ENCODE results near the gene CENPT.

Gene CENPT

GRCh38 chr16:67880584-67880983, 33.1 kb upstream of the CENPT start:
- no peaks in the 10 kb centered on the region for H3K9me3 Mint-ChIP-seq
- H3K27me3 Mint-ChIP-seq: no peaks in the 10 kb centered on the region
- H3K4me1 Mint-ChIP-seq: peaks cover 7% of the 10 kb centered on the region
- no peak overlapping the region for H3K27ac Mint-ChIP-seq
- no peak overlapping the region for H3K4me3 Mint-ChIP-seq
- peaks cover 4% of the 10 kb centered on the region for H3K36me3 Mint-ChIP-seq

- Mint-ChIP-seq H3K9me3 (no peaks in the 10 kb centered on the region), H3K27ac (peak overlapping the region; percentile 46), H3K36me3 (peaks cover 4% of the 10 kb centered on the region), H3K27me3 (no peaks in the 10 kb centered on the region), H3K4me3 (no peak overlapping the region), H3K4me1 (peaks cover 13% of the 10 kb centered on the region)
These were observed 32.4 kb upstream of the CENPT start for GRCh38 chr16:67879936-67880335.

- H3K27me3 Mint-ChIP-seq: no peaks in the 10 kb centered on the region
- H3K36me3 Mint-ChIP-seq: peaks cover 4% of the 10 kb centered on the region
- H3K27ac Mint-ChIP-seq: no peak overlapping the region
These were observed 32.0 kb upstream of the CENPT start for GRCh38 chr16:67879462-67879861.

GRCh38 chr16:67878846-67879245, 31.4 kb upstream of the CENPT start:
- Mint-ChIP-seq H3K27me3 (no peaks in the 10 kb centered on the region), H3K4me3 (no peak overlapping the region), H3K4me1 (peaks cover 24% of the 10 kb centered on the region), H3K36me3 (peaks cover 2% of the 10 kb centered on the region), H3K9me3 (no peaks in the 10 kb centered on the region), H3K27ac (no peak overlapping the region)

More at GRCh38 chr16:67879462-67879861, 32.0 kb upstream of the CENPT start:
- peaks cover 18% of the 10 kb centered on the region for H3K4me1 Mint-ChIP-seq
- H3K4me3 Mint-ChIP-seq: no peak overlapping the region
- no peaks in the 10 kb centered on the region for H3K9me3 Mint-ChIP-seq

- Mint-ChIP-seq H3K4me1 (peaks cover 26% of the 10 kb centered on the region), H3K4me3 (no peak overlapping the region), H3K9me3 (no peaks in the 10 kb centered on the region), H3K27ac (no peak overlapping the region), H3K27me3 (no peaks in the 10 kb centered on the region), H3K36me3 (peaks cover 2% of the 10 kb centered on the region)
These were observed 30.7 kb upstream of the CENPT start for GRCh38 chr16:67878232-67878631.

- Mint-ChIP-seq H3K9me3 (no peaks in the 10 kb centered on the region), H3K27ac (peak overlapping the region; percentile 38), H3K4me1 (peaks cover 32% of the 10 kb centered on the region), H3K27me3 (no peaks in the 10 kb centered on the region), H3K4me3 (no peak overlapping the region), H3K36me3 (peaks cover 2% of the 10 kb centered on the region)
These were observed 29.6 kb upstream of the CENPT start for GRCh38 chr16:67877064-67877463.

- Mint-ChIP-seq H3K4me3 (peak overlapping the region; percentile 86), H3K36me3 (peaks cover 2% of the 10 kb centered on the region)
These were observed 26.9 kb upstream of the CENPT start for GRCh38 chr16:67874372-67874771.

GRCh38 chr16:67873435-67874370, 26.2 kb upstream of the CENPT start:
- Mint-ChIP-seq H3K36me3 (peaks cover 1% of the 10 kb centered on the region), H3K27ac (peak overlapping the region; percentile 95), H3K4me3 (peak overlapping the region; percentile 86), H3K27me3 (no peaks in the 10 kb centered on the region), H3K9me3 (no peaks in the 10 kb centered on the region), H3K4me1 (peaks cover 33% of the 10 kb centered on the region)

More at GRCh38 chr16:67874372-67874771, 26.9 kb upstream of the CENPT start:
- Mint-ChIP-seq H3K9me3 (no peaks in the 10 kb centered on the region), H3K4me1 (peaks cover 33% of the 10 kb centered on the region), H3K27me3 (no peaks in the 10 kb centered on the region), H3K27ac (no peak overlapping the region)

GRCh38 chr16:67872631-67873434, 25.3 kb upstream of the CENPT start, which contains the start of gene EDC4:
EDC4 (plus strand) TSS chr16:67873052; CDS start chr16:67873262, 210 bp downstream.
- no peaks in the 10 kb centered on the region for H3K9me3 Mint-ChIP-seq
- H3K4me1 Mint-ChIP-seq: peaks cover 33% of the 10 kb centered on the region
- H3K27me3 Mint-ChIP-seq: no peaks in the 10 kb centered on the region
- H3K36me3 Mint-ChIP-seq: no peaks in the 10 kb centered on the region
- H3K4me3 Mint-ChIP-seq: peak within 1 kb of the TSS; percentile 86
- peak within 1 kb of the TSS; percentile 95 for H3K27ac Mint-ChIP-seq

- Mint-ChIP-seq H3K4me3 (peak overlapping the region; percentile 86), H3K36me3 (no peaks in the 10 kb centered on the region), H3K27me3 (no peaks in the 10 kb centered on the region), H3K27ac (peak overlapping the region; percentile 70), H3K4me1 (peaks cover 33% of the 10 kb centered on the region), H3K9me3 (no peaks in the 10 kb centered on the region)
These were observed 24.7 kb upstream of the CENPT start for GRCh38 chr16:67872131-67872630.

- Mint-ChIP-seq H3K27ac (no peak overlapping the region), H3K4me3 (no peak overlapping the region)
These were observed 23.8 kb upstream of the CENPT start for GRCh38 chr16:67871256-67871655.

GRCh38 chr16:67869653-67870052, 22.2 kb upstream of the CENPT start:
- Mint-ChIP-seq H3K27me3 (no peaks in the 10 kb centered on the region), H3K4me3 (no peak overlapping the region), H3K36me3 (no peaks in the 10 kb centered on the region), H3K9me3 (no peaks in the 10 kb centered on the region), H3K27ac (no peak overlapping the region), H3K4me1 (peaks cover 18% of the 10 kb centered on the region)

More at GRCh38 chr16:67871256-67871655, 23.8 kb upstream of the CENPT start:
- H3K9me3 Mint-ChIP-seq: no peaks in the 10 kb centered on the region
- peaks cover 33% of the 10 kb centered on the region for H3K4me1 Mint-ChIP-seq
- H3K27me3 Mint-ChIP-seq: no peaks in the 10 kb centered on the region
- H3K36me3 Mint-ChIP-seq: no peaks in the 10 kb centered on the region

- no peaks in the 10 kb centered on the region for H3K36me3 Mint-ChIP-seq
- no peak overlapping the region for H3K27ac Mint-ChIP-seq
- H3K4me1 Mint-ChIP-seq: peaks cover 11% of the 10 kb centered on the region
- H3K4me3 Mint-ChIP-seq: no peak overlapping the region
- no peaks in the 10 kb centered on the region for H3K9me3 Mint-ChIP-seq
- no peaks in the 10 kb centered on the region for H3K27me3 Mint-ChIP-seq
These were observed 20.8 kb upstream of the CENPT start for GRCh38 chr16:67868290-67868689.

- Mint-ChIP-seq H3K36me3 (no peaks in the 10 kb centered on the region), H3K27ac (no peak overlapping the region), H3K4me1 (peaks cover 16% of the 10 kb centered on the region), H3K27me3 (no peaks in the 10 kb centered on the region), H3K9me3 (no peaks in the 10 kb centered on the region), H3K4me3 (no peak overlapping the region)
These were observed 17.8 kb upstream of the CENPT start for GRCh38 chr16:67865318-67865717.

GRCh38 chr16:67864594-67864993, 17.1 kb upstream of the CENPT start:
- Mint-ChIP-seq H3K27ac (peak overlapping the region; percentile 72), H3K4me1 (peaks cover 16% of the 10 kb centered on the region), H3K27me3 (no peaks in the 10 kb centered on the region), H3K9me3 (no peaks in the 10 kb centered on the region), H3K4me3 (no peak overlapping the region), H3K36me3 (no peaks in the 10 kb centered on the region)
